OCI-LY7 (cell line): ENCODE results near the gene IDUA. TPM values are rescaled to one million over a fixed set of nuclear protein-coding genes. Genes with fewer than 3 reads are reported as not detected.
A peak's percentile ranks its signal among the peaks of the same experiment; 100 is the strongest.
"Not testable (repeated sequence)": the region's sequence is repeated elsewhere in the genome, so short reads cannot be mapped to it uniquely, and the experiment has no call there.

Experiments
- BruUV-seq: library from RNA; stranded (reverse); fragments of 400-500 nt; replicated peaks from 2 replicates; lab custom pipeline; 2021; lab: Mats Ljungman, UMichigan
- CTCF ChIA-PET: fragments of 300-600 bp; sonication (Branson Sonifier 250); formaldehyde crosslinking; loops from one replicate; lab custom pipeline; 2022; ENCODE audit warnings: antibody characterized with exemption; ENCODE audit not compliant: unreplicated experiment; lab: Charles Lee
- POLR2A ChIA-PET: fragments of 300-600 bp; sonication (Branson Sonifier 250); formaldehyde crosslinking; loops from one replicate; lab custom pipeline; 2022; ENCODE audit warnings: antibody characterized with exemption; lab: Charles Lee
- DNase-seq: peaks from one replicate; pipeline ENCODE4 v3.0.0-alpha.2; 2015; ENCODE audit warnings: low spot score
- H2AFZ ChIP-seq: fragments of 200-600 bp; sonication (generic), shearing (Covaris generic); 2 replicates; pipeline ENCODE4 v1.6.1; 2014; ENCODE audit warnings: mild to moderate bottlenecking, antibody characterized with exemption, low read length, moderate library complexity
- H3K27ac ChIP-seq: fragments of 200-600 bp; sonication (generic); 2 replicates; pipeline ENCODE4 v1.5.1; 2014; ENCODE audit warnings: mixed run types, low read depth, mild to moderate bottlenecking, moderate library complexity, low read length, inconsistent platforms; ENCODE audit not compliant: poor library complexity, severe bottlenecking
- H3K36me3 ChIP-seq: fragments of 200-600 bp; sonication (generic); 2 replicates; pipeline ENCODE4 v1.6.1; 2014; ENCODE audit warnings: mild to moderate bottlenecking, antibody characterized with exemption, low read length, moderate library complexity, mixed read lengths; ENCODE audit not compliant: insufficient read depth
- H3K4me1 ChIP-seq: fragments of 200-600 bp; sonication (generic); 2 replicates; pipeline ENCODE4 v1.5.1; 2014; ENCODE audit warnings: mild to moderate bottlenecking, low read length; ENCODE audit not compliant: insufficient read depth, poor library complexity, severe bottlenecking
- H3K4me2 ChIP-seq: fragments of 200-600 bp; sonication (generic); 2 replicates; pipeline ENCODE4 v1.6.1; 2014; ENCODE audit warnings: mild to moderate bottlenecking, low read length
- H3K4me3 ChIP-seq: fragments of 200-600 bp; sonication (generic); 2 replicates; pipeline ENCODE4 v1.5.1; 2014; ENCODE audit warnings: mild to moderate bottlenecking, low read depth, low read length; ENCODE audit not compliant: poor library complexity, severe bottlenecking
- H3K79me2 ChIP-seq: fragments of 200-600 bp; sonication (generic); 2 replicates; pipeline ENCODE4 v1.6.1; 2016; ENCODE audit warnings: low read depth, mild to moderate bottlenecking, low read length, moderate library complexity, mixed read lengths; ENCODE audit not compliant: insufficient read depth
- H3K9me2 ChIP-seq: fragments of 200-600 bp; sonication (generic); 2 replicates; pipeline ENCODE4 v1.6.1; 2016; ENCODE audit warnings: mild to moderate bottlenecking, low read length, mixed read lengths; ENCODE audit not compliant: insufficient read depth
- H3K9me3 ChIP-seq: fragments of 200-600 bp; sonication (generic); 2 replicates; pipeline ENCODE4 v1.6.1; 2014; ENCODE audit warnings: mild to moderate bottlenecking, mixed run types, low read length, mixed read lengths
- H4K20me1 ChIP-seq: fragments of 200-600 bp; sonication (generic); 2 replicates; pipeline ENCODE4 v1.6.1; 2014; ENCODE audit warnings: mild to moderate bottlenecking, antibody characterized with exemption, low read length, moderate library complexity, mixed read lengths; ENCODE audit not compliant: insufficient read depth
- EZH2phosphoT487 ChIP-seq: fragments of 200-600 bp; sonication (generic); IDR thresholded peaks from 2 replicates; pipeline ENCODE4 v1.6.1; 2018; ENCODE audit warnings: low read depth, borderline replicate concordance, mild to moderate bottlenecking, mixed run types, antibody characterized with exemption, low read length, moderate library complexity, mixed read lengths
- intact Hi-C: fragments of 100-400 bp; cut with micrococcal nuclease; formaldehyde crosslinking; loops from one replicate; pipeline ENCODE4 v1.10.0; 2022; ENCODE audit not compliant: unreplicated experiment
- total RNA-seq, 2 experiments: library from RNA; depleted of rRNA in 1 of 2; stranded (reverse); fragments of >200 nt in 1 of 2; shearing (Covaris generic) in 1 of 2; gene quantifications; 2 replicates each; pipeline ENCODE4 v1.2.3, GENCODE V29; 2014 to 2022
- TF ChIP-seq, protein P1 (sequence below): fragments of 200-600 bp; sonication (generic); conservative IDR thresholded peaks from 2 replicates; pipeline ENCODE4 v1.5.1; 2014; ENCODE audit warnings: mild to moderate bottlenecking, antibody characterized with exemption, low read length, moderate library complexity, mixed read lengths

The IDUA gene
- total RNA-seq, 2 experiments from 2014 or later: 12.3 to 15.7 TPM

DNA sequence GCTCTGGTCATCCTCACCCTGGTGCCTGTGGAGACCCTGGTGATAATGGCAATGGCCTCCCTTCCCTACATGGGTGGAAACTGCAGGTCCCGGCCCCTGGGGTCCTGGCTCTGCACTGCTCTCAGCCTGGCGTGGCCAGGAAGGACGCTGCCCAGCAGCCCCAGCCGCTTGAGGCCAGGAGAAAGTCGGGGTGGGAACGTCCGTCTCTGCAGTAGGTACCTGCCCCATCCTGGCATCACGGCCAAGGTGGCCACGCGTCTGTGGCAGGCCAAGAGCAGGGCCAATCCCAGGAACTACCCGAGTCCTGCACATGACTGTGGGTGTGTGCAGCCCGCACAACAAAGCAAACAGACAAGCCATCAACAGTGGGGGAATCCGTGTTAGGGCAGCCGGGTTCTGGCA, 58.4 kb downstream of the IDUA start:
- intact Hi-C loops: no loop called here
- TF ChIP-seq, protein P1, sequence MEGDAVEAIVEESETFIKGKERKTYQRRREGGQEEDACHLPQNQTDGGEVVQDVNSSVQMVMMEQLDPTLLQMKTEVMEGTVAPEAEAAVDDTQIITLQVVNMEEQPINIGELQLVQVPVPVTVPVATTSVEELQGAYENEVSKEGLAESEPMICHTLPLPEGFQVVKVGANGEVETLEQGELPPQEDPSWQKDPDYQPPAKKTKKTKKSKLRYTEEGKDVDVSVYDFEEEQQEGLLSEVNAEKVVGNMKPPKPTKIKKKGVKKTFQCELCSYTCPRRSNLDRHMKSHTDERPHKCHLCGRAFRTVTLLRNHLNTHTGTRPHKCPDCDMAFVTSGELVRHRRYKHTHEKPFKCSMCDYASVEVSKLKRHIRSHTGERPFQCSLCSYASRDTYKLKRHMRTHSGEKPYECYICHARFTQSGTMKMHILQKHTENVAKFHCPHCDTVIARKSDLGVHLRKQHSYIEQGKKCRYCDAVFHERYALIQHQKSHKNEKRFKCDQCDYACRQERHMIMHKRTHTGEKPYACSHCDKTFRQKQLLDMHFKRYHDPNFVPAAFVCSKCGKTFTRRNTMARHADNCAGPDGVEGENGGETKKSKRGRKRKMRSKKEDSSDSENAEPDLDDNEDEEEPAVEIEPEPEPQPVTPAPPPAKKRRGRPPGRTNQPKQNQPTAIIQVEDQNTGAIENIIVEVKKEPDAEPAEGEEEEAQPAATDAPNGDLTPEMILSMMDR: no peak
- no peak for TF ChIP-seq EZH2phosphoT487
- no peaks in the 10 kb centered on the region for H3K79me2 ChIP-seq
- H3K4me3 ChIP-seq: no peak overlapping the region
- ChIA-PET POLR2A (no interaction called here), CTCF (no interaction called here)
- H3K9me3 ChIP-seq: no peaks in the 10 kb centered on the region
- BruUV-seq: no TSS peak
- no peak overlapping the region for H3K4me2 ChIP-seq
- no peak for DNase-seq
- H3K36me3 ChIP-seq: no peaks in the 10 kb centered on the region
- H4K20me1 ChIP-seq: no peaks in the 10 kb centered on the region
- H2AFZ ChIP-seq: no peak overlapping the region
- no peaks in the 10 kb centered on the region for H3K9me2 ChIP-seq
- H3K27ac ChIP-seq: no peak overlapping the region
- H3K4me1 ChIP-seq: no peaks in the 10 kb centered on the region

DNA sequence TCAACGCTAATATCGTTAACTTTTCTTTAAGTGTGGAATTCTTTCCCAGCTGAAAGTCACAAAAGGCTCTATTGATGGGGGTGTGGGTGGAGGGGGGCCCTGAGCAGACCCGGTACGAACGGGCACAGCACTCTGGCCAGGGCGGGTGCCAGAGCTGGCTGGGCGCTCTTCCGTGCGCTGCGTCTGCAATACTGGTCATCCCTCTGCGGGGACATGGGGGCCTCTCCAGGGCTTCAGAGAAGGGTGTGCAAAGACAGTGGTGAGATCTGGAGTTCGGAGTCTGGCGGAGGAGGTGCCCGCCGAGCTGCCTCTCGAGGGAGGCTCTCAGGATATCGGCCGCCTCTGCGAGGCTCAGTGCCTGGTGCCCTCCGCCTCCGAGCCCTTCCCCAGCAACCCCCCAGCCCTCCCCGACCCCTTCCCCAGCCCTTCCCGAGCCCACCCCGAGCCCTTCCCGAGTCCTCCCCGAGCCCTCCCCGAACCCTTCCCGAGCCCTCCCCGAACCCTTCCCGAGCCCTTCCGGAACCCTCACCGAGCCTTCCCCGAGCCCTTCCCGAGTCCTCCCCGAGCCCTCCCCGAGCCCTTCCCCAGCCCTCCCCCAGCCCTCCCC, 58.9 kb downstream of the IDUA start:
- ChIA-PET POLR2A (no interaction called here), CTCF (no interaction called here)
- no peaks in the 10 kb centered on the region for H3K9me3 ChIP-seq
- no peaks in the 10 kb centered on the region for H3K9me2 ChIP-seq
- H3K27ac ChIP-seq: no peak overlapping the region
- DNase-seq: no peak
- intact Hi-C loops: no loop called here
- H3K4me3 ChIP-seq: no peak overlapping the region
- H3K4me2 ChIP-seq: no peak overlapping the region
- no peaks in the 10 kb centered on the region for H4K20me1 ChIP-seq
- no peak overlapping the region for H2AFZ ChIP-seq
- BruUV-seq: no TSS peak
- H3K36me3 ChIP-seq: no peaks in the 10 kb centered on the region
- H3K79me2 ChIP-seq: no peaks in the 10 kb centered on the region
- TF ChIP-seq, protein P1: no peak
- no peak for TF ChIP-seq EZH2phosphoT487
- no peaks in the 10 kb centered on the region for H3K4me1 ChIP-seq

DNA sequence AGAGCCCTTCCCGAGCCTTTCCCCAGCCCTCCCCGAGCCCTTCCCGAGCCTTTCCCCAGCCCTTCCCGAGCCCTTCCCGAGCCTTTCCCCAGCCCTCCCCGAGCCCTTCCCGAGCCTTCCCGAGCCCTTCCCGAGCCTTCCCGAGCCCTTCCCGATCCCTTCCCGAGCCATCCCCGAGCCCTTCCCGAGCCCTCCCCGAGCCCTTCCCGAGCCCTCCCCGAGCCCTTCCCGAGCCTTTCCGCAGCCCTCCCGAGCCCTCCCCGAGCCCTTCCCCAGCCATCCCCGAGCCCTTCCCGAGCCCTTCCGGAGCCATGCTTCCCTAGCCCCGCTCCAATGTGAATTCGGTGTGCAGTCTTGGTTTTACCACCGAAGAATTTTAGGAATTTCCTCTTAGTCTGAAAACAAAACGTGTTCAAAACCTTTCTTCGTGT, 59.8 kb downstream of the IDUA start:
- DNase-seq: peak; percentile 29
- BruUV-seq, H3K27ac ChIP-seq, H3K9me2 ChIP-seq, CTCF ChIA-PET, H4K20me1 ChIP-seq, H3K4me1 ChIP-seq, H3K4me2 ChIP-seq, H3K79me2 ChIP-seq, H3K9me3 ChIP-seq, H3K4me3 ChIP-seq, H2AFZ ChIP-seq, H3K36me3 ChIP-seq, intact Hi-C loops, POLR2A ChIA-PET: not testable (repeated sequence)
